BJ (cell line): ENCODE measurements around the gene COG3. TPM values are rescaled to one million over a fixed set of nuclear protein-coding genes. Genes with fewer than 3 reads are reported as not detected.

Source experiments
- CTCF ChIA-PET: fragments of 350-600 bp; formaldehyde crosslinking; extraction: SDS; loops from one replicate; lab custom pipeline; 2021; ENCODE audit warnings: antibody characterized with exemption, inconsistent platforms; lab: Yijun Ruan, JAX
- POLR2A ChIA-PET: fragments of 300-600 bp; sonication (Branson Sonifier 250); formaldehyde crosslinking; extraction: SDS; loops from one replicate; lab custom pipeline; 2021; ENCODE audit warnings: antibody characterized with exemption; lab: Charles Lee
- DNase-seq: peaks from one replicate; pipeline ENCODE4 v3.0.0-alpha.2; 2011; ENCODE audit warnings: low read depth
- H3K27me3 ChIP-seq: 2 replicates; pipeline ENCODE4 v1.6.0; 2011; ENCODE audit warnings: low read length; ENCODE audit not compliant: control insufficient read depth, insufficient read depth
- H3K36me3 ChIP-seq: 2 replicates; pipeline ENCODE4 v1.5.1; 2011; ENCODE audit warnings: low read length; ENCODE audit not compliant: control insufficient read depth, insufficient read depth
- H3K4me3 ChIP-seq: 2 replicates; pipeline ENCODE4 v1.5.1; 2011; ENCODE audit warnings: low read depth, mild to moderate bottlenecking, control low read depth, low read length
- CTCF ChIP-seq: IDR thresholded peaks from 2 replicates; pipeline ENCODE4 v1.5.1; 2011; ENCODE audit warnings: low read depth, mild to moderate bottlenecking, control low read depth, inconsistent platforms, low read length, moderate library complexity; ENCODE audit not compliant: insufficient read depth
- polyA plus RNA-seq: library from polyadenylated mRNA; depleted of rRNA; stranded (reverse); fragments of >200 nt; gene quantifications from 2 replicates; pipeline ENCODE4 v1.2.3, GENCODE V29; 2011

Gene COG3
- polyA plus RNA-seq, 1 experiment, result 13.9 TPM

DNA sequence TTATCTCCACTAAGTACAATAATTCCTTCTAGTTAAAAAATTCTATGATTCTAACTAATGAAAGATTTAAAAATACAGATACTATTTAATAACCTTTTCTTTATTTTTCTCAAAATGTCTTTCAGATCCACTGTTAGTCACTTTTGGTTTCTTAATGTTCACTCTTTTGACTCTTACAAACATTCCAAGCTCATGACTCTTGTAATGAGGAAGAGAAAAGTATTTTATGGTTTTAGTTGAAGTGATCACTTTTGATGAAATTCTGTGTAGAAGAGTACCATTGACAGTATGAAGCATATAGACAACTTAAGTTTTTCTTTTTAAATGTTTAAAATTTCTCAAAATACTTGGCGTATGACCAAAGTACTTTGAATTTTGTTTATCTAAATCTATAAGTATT is 27.8 kb downstream of the COG3 start:
- TF ChIP-seq CTCF, result no peak
- Histone ChIP-seq H3K36me3 (peaks cover 3% of the 10 kb centered on the region), H3K27me3 (no peaks in the 10 kb centered on the region), H3K4me3 (no peak overlapping the region)
- CTCF ChIA-PET, result no interaction called here
- DNase-seq, result no peak
- POLR2A ChIA-PET, result no interaction called here

DNA sequence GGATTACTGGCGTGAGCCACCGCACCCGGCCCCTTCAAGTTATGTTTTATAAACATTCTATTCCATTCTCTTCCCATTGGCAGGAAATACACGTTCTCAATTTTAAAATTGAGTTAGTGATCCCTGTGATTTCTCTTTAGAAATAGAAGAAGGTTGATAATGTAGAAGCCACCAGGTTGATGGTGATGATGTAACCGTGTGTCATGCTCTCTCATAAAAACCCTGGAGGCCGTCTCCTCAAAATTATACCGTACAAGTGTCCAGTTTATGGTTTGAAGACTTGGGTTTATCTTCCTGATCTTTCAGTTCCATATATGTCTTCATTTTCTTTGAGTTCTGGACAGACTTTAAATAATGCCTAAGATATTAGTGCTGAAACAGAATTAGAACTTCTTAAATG is 32.2 kb downstream of the COG3 start:
- CTCF ChIA-PET, result no interaction called here
- Histone ChIP-seq H3K27me3 (no peaks in the 10 kb centered on the region), H3K36me3 (peaks cover 4% of the 10 kb centered on the region; the same call in 1 of the 2 replicates), H3K4me3 (no peak overlapping the region)
- POLR2A ChIA-PET, result no interaction called here
- DNase-seq, result no peak
- TF ChIP-seq CTCF, result no peak

DNA sequence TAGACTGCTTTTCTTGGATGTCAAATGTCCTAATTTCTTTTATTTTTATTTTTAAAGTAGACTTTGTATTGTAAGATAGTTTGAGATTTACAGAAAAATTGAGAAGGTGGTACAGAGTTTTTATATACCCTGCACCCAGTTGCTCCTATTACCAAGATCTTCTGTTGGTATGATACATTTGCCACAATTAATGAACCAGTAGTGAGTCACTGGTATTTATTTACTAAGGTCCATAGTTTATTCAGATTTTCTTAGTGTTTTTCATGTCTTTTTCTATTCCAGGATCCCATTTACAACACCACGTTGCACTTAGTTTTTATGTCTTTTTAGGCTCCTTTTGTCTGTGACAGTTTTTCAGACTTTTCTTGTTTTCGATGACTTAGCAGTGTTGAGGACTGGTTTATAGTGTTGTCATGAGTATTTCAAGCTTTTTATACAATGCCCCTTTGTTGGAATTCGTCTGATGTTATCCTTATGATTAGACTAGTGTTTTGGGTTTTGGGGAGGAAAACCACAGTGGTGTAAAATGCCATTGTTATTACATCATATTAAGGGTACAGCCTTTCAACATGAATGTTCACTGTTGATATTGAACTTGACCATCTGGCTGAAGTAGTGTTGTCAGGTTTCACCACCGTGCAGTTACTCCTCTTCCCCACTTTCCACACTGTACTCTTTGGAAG is 35.9 kb downstream of the COG3 start:
- Histone ChIP-seq H3K4me3 (no peak overlapping the region), H3K36me3 (peaks cover 14% of the 10 kb centered on the region), H3K27me3 (no peaks in the 10 kb centered on the region)
- peak; percentile 69 for DNase-seq
- TF ChIP-seq CTCF, result no peak
- POLR2A ChIA-PET, result interaction anchor here (1.1 kb wide), 1 partner anchor 160 kb away, joined by 3 read pairs; no protein-coding TSS in a partner anchor
- CTCF ChIA-PET, result interaction anchor here (0.6 to 1.2 kb wide), 2 partner anchors 10 to 1146 kb away, joined by 3 to 4 read pairs; no protein-coding TSS in a partner anchor

DNA sequence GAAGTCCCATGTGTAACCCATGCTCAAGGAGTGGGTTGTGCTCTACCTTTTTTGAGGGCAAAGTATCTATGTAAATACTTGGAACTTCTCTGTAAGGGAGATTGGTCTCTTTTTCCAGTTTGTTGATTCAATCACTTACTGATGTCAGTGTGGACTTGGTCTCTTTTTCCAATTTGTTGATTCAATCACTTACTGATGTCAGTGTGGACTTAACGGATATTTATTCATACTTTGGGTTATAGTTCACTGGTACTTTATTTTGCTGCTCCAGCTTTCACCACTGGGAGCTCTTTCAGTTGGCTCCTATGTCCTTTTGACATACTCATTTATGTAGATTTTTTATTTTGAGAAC is 36.4 kb downstream of the COG3 start:
- Histone ChIP-seq H3K36me3 (peaks cover 13% of the 10 kb centered on the region), H3K27me3 (no peaks in the 10 kb centered on the region), H3K4me3 (no peak overlapping the region)
- ChIA-PET CTCF (interaction anchor here (1.2 to 1.3 kb wide), 2 partner anchors 10 to 11 kb away, joined by 3 to 4 read pairs; no protein-coding TSS in a partner anchor), POLR2A (interaction anchor here (1.1 kb wide), 1 partner anchor 161 kb away, joined by 3 read pairs; no protein-coding TSS in a partner anchor)
- DNase-seq, result no peak
- no peak for TF ChIP-seq CTCF

GRCh38 chr13:45503658-45504057 is 38.9 kb downstream of the COG3 start:
- Histone ChIP-seq H3K4me3 (no peak overlapping the region), H3K27me3 (no peaks in the 10 kb centered on the region), H3K36me3 (peaks cover 14% of the 10 kb centered on the region)
- no peak for DNase-seq
- POLR2A ChIA-PET, result no interaction called here
- no peak for TF ChIP-seq CTCF
- CTCF ChIA-PET, result interaction anchor here (1.3 kb wide), 1 partner anchor 18 kb away, joined by 4 read pairs; no protein-coding TSS in a partner anchor
